Raji (cell line): Measurements from ENCODE around the gene SPHK1.

ENCODE experiments used
- POLR2A ChIP-seq: IDR thresholded peaks from 2 replicates; pipeline ENCODE4 v1.6.1; 2011; ENCODE audit warnings: low read depth, low read length, control low read depth; ENCODE audit not compliant: insufficient read depth

Gene SPHK1

GRCh38 chr17:76378548-76379274 is 5.7 kb upstream of the SPHK1 start:
- TF ChIP-seq POLR2A = no peak

GRCh38 chr17:76379275-76379641 is 5.2 kb upstream of the SPHK1 start:
- TF ChIP-seq POLR2A = no peak

- TF ChIP-seq POLR2A = no peak
Observed at GRCh38 chr17:76379646-76380376, 4.6 kb upstream of the SPHK1 start.

- no peak for TF ChIP-seq POLR2A
Observed at GRCh38 chr17:76381633-76382350, 2.6 kb upstream of the SPHK1 start.

GRCh38 chr17:76382351-76382802 is 2.0 kb upstream of the SPHK1 start:
- no peak for TF ChIP-seq POLR2A

- TF ChIP-seq POLR2A = no peak
Observed at GRCh38 chr17:76382803-76383545, 1.4 kb upstream of the SPHK1 start.

GRCh38 chr17:76383546-76384221 is 725 bp upstream of the SPHK1 start:
- TF ChIP-seq POLR2A = no peak

- TF ChIP-seq POLR2A = no peak
Observed at GRCh38 chr17:76384987-76385891, 830 bp downstream of the SPHK1 start.

- TF ChIP-seq POLR2A = no peak
Observed at GRCh38 chr17:76385892-76386786, 1.7 kb downstream of the SPHK1 start.

GRCh38 chr17:76386966-76387765 is 2.8 kb downstream of the SPHK1 start:
- TF ChIP-seq POLR2A = no peak

- no peak for TF ChIP-seq POLR2A
Observed at GRCh38 chr17:76388966-76389888, 4.8 kb downstream of the SPHK1 start.
